ENCODE results near the gene PDZD2.

DNA sequence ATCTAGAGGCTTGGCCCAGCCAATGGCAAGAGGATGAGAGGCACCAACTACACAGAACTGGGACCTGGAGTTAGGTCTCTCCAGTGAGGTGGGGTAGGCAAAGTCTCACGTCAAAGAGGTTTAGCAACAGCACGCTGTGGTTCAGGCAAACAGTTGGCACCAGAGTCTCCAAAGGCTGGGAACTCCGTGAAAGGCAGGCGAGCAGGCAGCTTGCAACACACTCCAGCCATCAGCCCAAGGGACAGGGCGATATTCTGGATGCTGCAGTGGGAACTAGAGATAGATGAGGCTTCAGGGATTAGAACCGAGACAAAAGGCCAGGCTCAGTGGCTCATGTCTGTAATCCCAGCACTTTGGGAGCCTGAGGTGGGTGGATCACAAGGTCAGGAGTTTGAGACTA, 129.1 kb downstream of the PDZD2 start:
- TF ChIP-seq SUZ12 (IDR thresholded peaks at IDR 0.05; ENCODE audit: extremely low read depth, insufficient read depth, insufficient read length): no peak
- no peak for TF ChIP-seq ZNF274 (IDR thresholded peaks at IDR 0.05; ENCODE audit: low read depth, low read length)
- TF ChIP-seq YY1 (IDR thresholded peaks at IDR 0.05; ENCODE audit: insufficient read depth, insufficient read length): no peak

Measured in NT2/D1 (cell line).